Activated CD4-positive, alpha-beta T cell treated with anti-CD3 and anti-CD28 coated beads, Interleukin-2, amount 50 U/mL, for 1 hour (primary cell): ENCODE data around the gene PARL.
"Not testable (repeated sequence)": the region's sequence is repeated elsewhere in the genome, so short reads cannot be mapped to it uniquely, and the experiment has no call there.

ENCODE experiments used
- DNase-seq: peaks from one replicate; pipeline ENCODE4 v3.0.0-alpha.2; 2020

The PARL gene

DNA sequence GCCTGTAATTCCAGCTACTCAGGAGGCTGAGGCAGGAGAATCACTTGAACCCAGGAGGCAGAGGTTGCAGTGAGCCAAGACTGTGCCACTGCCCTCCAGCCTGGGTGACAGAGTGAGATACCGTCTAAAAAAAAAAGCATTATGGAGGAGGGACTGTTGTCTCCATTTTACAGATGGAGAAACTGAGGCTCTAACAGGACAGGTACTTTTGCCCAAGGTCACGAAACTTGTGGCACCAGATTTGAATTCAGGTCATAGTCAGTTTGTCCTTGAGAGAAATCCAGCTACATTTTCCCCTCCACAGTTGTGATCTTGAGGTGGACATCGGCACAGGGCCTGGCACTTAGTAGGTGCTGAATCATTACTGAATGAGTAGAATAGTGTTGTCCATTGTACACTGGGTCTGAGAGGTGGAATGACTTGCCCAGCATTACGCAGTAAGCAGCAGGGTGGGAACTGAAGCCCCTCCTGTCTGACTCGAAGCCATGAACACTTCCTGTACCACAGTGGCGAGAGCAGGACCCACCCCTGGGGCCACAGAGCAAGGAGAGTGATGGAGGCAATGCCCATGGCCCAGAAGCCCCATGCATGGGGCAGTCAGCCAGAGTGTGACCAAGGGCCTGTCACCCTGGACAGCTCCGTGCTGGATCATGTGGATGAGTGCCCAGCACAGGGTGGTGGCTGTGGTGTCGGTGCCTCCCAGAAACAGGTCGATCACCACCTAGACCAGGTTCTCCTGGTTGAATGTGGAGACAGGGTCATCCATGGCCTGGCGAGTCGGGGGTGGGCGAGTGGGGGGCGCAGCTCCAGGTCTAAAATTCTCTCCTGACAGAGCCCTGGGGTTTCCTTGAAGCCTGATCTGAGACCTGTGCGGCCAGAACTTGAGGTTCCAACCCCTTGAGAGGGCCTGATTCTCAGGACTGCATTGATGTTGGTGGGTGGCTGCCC is 20.4 kb upstream of the PARL start:
- DNase-seq: no peak

DNA sequence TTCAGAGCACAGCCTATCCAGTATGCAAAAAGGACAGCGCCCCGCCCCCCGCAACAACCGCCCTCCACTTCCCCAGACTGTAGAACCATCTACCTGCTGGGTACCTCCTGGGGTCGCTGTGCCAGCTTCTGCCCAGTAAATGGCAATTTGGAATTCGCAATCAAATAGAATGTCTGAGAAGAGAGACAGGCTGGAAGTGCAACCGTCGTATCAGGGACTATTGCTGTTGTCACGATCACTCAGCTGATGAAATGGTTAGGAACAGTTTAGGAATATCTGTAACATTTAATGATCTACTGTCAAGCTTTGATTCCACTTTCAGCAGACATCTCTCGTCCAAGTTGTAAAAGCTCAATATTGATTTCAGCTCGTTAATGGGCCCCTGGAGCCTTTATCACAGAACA is 13.3 kb upstream of the PARL start:
- no peak for DNase-seq

DNA sequence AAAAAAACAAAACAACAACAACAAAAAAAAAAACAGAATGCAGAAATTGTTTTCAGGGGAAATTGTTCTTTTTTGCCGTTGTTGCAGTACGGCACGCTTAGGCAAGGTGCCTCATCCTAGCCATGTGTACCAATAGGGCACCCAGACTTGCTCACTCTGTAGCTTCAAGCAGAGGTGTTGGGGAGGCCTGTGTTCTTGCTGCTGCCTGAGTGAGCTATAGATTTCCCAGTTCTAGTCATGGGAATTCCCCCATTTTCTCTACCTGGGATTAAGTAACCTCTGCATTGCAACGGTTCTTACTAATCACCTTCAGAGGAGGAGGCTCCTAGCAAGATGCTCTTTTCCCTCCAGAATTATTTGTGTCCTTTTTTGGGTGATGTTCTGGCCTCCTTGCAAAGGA is 12.9 kb upstream of the PARL start:
- no peak for DNase-seq

DNA sequence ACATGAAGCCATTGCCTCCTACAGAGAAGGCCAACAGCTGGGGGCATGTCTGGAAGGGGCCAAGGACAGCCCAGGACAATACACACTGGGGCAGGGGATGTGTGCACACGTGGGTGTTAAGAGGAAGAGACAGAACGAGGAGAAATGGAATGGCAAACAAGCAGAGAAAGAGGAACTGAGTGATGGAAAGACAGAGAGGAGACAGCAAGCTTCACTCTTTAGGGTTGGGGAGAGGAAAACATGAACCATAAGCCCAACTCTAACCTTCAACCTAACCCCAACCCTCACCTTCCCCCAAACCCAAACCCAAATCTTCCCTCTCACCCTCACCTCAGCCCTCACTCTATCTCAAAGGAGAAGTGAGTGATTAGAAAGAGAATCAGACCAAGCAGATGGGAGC is 11.9 kb upstream of the PARL start:
- no peak for DNase-seq

DNA sequence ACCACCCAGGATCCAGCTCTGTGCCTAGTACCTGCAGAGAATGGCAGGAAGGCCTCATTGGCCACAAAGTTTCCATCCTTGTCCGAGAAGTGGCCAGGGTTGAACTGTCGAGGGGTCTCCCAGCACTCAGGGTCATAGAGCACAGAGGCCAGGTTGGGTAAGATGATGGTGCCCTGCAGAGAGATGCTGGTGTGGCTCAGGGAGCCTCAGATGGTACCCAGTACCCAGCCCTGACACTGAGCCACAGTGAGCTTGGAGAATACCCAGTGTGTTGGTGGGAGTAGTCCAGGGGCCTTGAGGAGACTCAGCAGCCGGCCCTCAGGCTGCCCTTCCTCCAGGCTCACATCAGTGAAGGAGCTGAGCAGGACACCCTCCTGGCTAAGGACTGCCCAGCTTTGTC is 11.5 kb upstream of the PARL start:
- no peak for DNase-seq

DNA sequence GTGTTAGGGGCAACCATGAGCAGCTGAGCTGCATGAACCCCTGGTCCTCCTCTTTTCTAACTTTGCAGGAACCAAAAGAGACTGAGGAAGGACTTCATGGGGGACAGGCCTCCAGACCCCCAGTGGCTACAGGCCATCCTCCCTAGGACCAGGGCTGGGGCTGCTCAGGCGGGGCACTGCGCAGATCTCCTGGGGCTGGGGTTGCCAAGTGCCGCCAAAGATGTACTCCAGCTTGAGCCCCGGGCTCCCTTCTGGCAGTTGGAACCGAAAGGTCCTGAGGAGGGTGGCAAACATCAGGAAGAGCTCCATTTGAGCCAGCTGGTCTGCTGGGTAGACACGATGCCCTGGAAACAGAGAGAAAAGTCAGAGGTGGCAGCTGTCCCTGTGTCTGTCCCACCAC is 11.1 kb upstream of the PARL start:
- DNase-seq: no peak

DNA sequence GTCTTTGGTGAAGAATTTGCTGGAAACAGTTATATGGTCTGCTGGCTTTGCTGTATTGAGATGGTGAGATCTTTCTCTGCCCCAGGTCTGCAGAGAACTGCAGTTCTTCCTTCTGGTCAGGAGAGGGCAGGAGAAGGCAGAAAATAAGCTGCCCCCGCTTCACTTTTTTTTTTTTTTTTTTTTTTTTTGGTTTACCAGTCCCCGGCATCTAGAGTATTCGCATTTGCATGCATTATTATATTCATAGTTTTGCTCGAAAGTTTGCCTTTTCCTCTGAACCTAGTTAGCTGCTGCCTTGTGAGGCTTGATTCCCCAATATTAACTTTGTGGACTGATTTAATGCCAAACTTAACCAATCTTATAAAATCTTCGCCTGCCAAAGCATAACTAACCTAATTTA is 10.6 kb upstream of the PARL start:
- DNase-seq: peak; percentile 11

DNA sequence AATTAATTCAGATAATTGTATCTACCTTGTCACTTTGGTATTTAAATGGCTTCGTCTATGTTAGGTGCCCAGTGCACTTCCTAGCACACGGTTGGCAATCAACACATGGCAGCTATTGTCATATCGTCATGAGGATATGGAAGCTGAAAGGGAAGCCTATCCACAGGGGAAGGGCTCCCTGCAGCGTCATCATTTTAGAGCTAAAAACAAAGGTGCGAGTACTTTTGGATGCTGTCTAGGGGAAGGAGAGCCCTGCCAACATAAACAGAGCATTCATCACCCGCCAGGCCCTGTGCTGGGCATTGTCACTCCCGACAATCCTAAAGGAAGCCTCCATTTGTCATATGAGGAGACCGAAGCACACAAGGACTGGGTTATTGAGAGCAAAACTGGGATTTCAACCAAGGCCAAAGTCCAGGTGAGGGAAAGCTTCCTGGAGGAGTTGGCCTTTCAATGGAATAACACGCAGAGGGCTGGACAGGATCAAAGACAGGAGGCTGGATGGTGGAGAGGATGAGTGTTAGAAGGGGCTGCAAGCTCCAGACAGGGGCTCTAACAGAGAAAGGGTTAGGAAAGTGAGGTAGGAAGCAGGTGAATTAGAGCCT is 8.0 kb upstream of the PARL start:
- DNase-seq: no peak

DNA sequence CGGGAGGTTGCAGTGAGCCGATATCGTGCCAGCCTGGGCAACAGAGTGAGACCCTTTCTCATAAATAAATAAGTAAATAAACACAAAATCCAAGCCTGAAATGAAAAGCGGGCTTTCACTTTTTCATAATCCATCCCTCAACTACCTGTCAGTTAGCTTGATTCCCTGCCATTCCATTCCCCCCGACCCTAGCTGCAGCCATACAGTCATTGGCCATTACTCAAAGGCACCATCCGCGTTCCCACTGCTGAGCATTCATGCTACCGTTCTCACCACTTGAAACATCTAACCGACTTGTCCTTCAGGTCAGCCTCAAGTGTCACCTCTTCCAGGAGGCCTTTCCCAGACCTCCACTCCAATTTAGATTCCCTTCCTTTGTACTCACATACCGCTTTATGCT is 1.1 kb upstream of the PARL start:
- no peak for DNase-seq

DNA sequence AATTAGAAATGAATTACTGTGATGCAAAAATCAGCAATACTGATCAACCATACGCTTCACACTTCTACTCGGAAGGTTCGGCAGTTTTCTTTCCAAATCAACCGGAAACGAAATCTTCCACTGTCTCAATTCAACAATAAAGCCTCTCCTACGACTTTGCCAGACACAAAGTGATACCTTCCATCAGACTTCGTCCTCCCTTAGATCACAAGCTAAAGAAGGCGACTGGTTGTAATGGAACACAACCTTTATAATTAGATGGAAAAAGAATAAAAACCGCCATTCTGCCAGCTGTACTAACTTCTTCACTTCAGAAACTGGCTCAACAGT is 618 bp downstream of the PARL start:
- DNase-seq: no peak

DNA sequence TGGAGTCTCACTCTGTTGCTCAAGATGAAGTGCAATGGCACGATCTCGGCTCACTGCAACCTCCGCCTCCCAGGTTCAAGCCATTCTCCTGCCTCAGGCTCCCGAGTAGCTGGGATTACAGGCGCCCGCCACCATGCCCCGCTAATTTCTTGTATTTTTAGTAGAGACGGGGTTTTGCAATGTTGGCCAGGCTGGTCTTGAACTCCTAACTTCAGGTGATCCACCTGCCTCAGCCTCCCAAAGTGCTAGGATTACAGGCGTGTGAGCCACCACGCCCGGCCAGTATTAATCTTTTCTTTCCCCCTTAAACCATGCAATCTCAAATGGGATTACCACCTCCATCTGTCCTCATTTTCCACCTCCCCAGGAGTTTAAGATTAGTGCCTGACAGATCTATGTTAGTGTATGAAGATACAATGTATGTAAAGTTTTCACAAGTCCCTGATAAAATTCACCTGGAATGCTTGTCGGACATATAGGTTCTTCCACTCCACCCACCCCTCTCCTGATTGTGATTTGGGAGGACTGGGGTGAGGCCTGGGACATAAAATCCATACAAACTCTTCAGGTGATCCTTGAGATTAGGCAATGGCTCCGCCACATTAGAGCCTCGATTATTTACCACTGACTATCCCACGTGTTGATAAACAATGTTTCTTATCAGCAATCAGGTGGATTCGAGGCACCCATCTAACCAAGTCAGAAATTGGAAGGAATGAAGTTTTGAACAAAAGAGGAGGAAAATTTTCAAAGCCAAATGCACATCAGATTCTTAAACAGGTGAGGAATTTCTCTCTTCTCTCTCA is 1.2 kb downstream of the PARL start:
- no peak for DNase-seq

DNA sequence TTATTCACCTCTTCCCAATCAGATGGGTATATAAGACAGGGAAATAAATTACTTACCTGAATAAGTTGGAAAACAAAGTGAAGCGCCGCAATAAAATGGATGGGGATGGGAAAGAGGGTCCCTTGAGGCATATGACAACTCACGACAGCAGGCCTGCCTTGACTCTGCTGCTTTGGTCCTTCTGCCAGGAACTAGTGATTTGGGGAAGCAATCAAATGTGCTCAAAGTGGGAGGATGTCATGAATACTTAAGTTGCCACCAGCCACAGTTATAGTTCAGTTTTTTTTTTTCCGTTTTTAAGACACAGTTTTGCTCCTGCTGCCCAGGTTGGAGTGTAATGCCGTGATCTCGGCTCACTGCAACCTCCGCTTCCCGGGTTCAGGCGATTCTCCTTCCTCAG is 4.6 kb downstream of the PARL start:
- no peak for DNase-seq

DNA sequence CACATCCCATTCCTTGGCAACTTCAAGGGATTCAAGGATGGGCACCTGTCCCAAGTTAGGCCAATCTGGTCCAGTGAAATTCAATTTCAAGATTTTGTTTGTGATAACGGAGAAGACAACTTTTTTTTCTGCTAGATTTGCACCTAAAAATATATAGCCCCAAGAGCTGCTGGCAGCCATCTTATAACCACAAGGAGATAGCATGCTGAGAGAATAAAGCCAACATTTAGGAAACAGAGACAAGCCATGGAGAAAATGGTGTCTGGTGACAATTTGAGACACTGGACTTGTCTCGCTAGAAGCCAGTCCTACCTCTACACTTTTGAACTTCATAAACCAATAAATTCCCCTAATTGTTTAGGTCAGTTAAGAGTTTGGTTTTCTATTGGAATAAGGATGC is 5.4 kb downstream of the PARL start:
- DNase-seq: no peak

DNA sequence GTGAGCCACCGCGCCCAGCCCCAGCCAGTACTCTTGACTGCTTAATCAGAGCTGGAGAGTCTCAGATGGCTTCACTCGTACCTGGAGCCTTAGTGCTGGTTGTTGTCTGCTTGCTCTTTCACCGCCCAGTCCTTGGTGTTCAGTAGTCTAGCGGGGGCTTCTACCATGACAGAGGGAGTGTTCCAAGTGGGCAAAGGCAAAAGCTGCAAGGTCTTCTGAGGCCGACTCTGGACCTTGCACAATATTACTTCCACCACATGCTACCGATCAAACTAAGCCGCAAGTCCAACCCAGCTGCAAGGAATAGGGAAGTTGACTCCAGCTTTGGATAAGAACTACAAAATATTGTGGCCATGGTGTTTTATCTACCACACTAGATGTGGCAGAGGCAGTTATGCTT is 6.6 kb downstream of the PARL start:
- no peak for DNase-seq

DNA sequence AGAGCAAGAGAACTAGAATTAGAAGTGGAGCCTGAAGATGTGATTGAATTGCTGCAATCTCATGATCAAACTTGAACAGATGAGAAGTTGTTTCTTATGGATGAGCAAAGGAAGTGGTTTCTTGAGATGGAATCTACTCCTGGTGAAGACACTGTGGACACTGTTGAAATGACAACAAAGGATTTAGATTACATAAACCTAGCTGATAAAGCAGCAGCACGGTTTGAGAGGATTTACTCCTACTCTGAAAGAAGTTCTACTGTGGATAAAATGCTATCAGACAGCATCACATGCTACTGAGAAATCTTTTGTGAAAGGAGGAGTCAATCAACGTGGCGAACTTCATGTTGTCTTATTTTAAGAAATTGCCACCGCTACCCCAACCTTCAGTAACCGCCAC is 7.5 kb downstream of the PARL start:
- DNase-seq: not testable (repeated sequence)

DNA sequence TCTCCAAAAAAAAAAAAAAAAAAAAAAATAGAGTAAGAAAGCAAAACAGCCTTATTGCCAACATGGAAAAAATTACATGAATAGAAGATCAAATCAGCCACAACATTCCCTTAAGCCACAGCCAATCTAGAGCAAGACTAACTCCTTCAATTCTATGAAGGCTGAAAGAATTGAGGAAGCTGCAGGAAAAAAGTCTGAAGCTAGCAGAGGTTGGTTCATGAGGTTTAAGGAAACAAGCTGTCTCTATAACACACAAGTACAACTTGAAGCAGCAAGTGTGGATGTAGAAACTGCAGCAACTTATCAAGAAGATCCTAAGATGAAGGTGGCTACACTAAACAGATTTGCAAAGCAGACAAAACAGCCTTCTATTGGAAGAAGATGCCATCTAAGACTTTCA is 9.3 kb downstream of the PARL start:
- DNase-seq: no peak

DNA sequence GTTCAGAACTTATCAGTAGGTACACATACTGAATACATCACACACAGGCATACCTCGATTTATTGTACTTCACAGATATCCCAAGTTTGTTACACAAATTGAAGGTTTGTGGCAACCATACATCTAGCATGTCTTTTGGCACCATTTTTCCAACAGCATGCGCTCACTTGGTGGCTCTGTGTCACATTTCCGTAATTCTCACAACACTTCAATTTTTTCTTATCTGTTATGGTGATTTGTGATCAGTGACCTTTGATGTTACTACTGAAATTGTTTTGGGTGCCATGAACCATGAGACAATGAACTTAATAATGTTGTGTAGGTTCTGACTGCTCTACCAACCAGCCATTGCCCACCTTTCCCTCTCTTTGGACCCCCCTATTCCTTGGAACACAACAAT is 10.8 kb downstream of the PARL start:
- DNase-seq: no peak

DNA sequence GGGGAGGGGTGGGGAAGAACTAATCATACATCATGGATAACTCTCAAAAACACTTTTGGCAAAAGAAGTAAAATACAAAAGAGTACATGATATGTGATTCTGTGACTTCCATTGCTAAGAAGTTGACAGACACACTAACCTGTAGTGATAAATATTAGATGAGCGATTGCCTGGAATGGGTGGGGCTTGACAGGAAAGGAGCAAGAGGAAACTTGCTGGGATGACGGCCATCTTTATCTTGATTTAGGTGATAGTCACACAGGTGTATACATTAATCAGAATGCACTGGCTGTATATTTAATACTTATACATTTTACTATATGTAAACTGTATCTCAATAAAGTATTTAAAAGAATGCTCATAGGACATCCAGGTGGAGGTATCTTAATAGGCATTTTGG is 13.1 kb downstream of the PARL start:
- DNase-seq: no peak

DNA sequence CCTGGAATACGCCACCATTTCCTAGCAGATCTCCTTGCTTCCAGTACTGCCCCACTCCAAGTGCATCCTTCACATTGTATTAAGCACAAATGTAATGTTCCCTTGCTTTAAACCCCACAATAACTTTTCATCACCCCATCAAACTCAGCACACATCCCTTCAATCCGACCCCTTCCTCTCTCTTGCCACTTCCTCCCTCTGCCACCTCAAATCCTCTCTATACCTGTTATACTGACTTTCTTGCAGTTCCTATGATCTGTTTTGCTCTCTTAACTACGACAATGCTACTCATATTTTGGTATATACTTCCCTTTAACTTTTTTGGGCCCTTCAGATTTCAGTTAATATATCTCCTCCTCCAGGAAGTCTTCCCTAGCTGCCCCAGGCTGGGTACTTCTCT is 14.1 kb downstream of the PARL start:
- DNase-seq: no peak

DNA sequence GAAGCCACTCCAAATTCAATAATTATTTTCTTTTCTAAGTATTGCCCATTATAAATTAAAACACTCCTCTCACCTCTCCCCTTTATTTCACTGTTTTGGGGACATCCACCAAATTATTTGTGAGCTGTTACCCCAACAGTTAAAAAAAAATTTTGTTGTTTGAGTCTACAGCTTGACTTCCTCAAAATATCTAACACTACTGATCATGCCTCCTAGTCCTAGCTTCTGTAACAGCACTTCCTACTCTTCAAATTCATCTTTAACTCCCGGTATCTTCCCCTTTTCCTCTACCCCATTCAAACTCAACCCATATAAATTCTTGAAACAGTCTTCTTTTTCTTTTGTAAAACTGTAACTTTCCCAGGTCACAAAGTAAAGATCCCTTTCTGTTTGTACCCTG is 15.9 kb downstream of the PARL start:
- no peak for DNase-seq

DNA sequence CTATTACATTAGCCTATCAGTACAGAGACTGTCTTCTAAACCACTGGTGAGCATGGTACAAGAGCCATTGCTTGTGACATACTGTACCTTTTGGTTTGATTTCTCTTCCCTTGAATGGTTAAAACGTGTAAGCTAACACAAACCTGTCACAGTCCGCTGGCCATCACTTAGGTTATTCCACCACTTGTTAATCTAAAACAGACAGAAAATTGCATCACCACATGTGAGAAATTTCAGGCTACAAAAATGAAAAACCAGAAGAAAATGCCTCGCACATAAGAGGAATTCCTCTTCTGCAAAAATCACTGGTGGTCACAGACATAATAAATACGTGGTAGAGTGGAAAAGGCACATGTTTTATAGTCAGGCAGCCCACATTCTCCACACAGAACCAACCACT is 22.1 kb downstream of the PARL start:
- DNase-seq: no peak

DNA sequence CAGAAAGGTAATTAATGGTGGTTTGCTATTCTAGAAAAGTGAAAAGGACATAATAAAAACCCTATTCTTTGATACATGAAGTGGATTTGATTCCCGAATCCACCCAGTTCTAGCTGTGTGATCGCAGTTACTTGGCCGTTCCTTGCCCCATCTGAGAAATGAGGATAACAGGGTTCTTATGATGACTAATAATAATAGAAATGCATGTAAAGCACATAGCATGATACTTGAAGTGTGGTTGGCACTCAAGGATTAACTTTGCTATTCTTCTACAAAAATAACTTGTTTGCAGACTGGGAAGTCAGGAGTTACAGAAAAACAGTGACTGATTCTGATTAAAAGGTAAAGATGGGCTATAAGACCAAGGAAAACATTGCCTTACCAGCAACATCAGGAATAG is 26.8 kb downstream of the PARL start:
- no peak for DNase-seq

DNA sequence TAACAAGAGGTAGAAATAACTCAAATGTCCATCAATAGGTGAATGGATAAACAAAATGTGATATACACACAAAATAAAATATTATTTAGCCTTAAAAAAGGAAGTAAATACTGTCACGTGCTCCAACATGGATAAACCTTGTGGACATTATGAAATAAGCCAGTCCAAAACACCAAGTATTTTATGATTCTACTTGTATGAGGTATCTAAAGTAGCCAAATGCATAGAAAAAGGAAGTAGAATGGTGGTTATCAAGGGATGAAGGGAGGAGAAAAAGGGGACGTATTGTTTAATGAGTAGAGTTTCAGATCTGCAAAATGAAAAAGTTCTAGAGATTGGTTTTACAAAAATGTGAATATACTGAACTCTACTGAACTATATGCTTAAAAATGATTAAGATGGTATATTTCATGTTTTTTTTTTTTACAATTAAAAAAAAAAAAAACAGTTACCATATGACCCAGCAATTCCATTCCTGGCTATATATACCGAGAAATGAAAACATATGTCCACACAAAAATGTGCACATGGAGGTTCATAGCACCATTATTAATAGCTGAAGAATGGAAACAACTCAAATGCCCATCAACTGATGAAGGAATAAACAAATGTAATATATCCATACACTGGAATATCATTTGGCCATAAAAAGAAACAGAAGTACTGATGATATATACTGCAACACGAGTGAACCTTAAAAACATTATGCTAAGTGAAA is 30.2 kb downstream of the PARL start:
- DNase-seq: no peak
